HT-29 (cell line): ENCODE measurements around the gene CCDC82. TPM values are rescaled to one million over a fixed set of nuclear protein-coding genes. Genes with fewer than 3 reads are reported as not detected.

ENCODE experiments used
- DNase-seq: peaks from one replicate; pipeline ENCODE4 v3.0.0-alpha.2; 2015; ENCODE audit warnings: low spot score
- total RNA-seq: library from RNA; depleted of rRNA; stranded (reverse); fragments of >200 nt; shearing (Covaris generic); gene quantifications from 2 replicates; pipeline ENCODE4 v1.2.3, GENCODE V29; 2014

The CCDC82 gene
- total RNA-seq, 1 experiment from 2014 or later: 9.5 TPM

- no peak for DNase-seq
These were observed 60.3 kb downstream of the CCDC82 start for GRCh38 chr11:96329419-96329818.

- DNase-seq: no peak
These were observed 61.2 kb downstream of the CCDC82 start for GRCh38 chr11:96328395-96329010.

GRCh38 chr11:96326959-96327358, 62.8 kb downstream of the CCDC82 start:
- no peak for DNase-seq

GRCh38 chr11:96324912-96325311, 64.8 kb downstream of the CCDC82 start:
- DNase-seq: no peak

- no peak for DNase-seq
These were observed 66.1 kb downstream of the CCDC82 start for GRCh38 chr11:96323642-96323985.

GRCh38 chr11:96322775-96323641, 66.7 kb downstream of the CCDC82 start:
- DNase-seq: no peak

- no peak for DNase-seq
These were observed 68.6 kb downstream of the CCDC82 start for GRCh38 chr11:96321091-96321490.

GRCh38 chr11:96319898-96320656, 69.6 kb downstream of the CCDC82 start:
- no peak for DNase-seq

- no peak for DNase-seq
These were observed 70.9 kb downstream of the CCDC82 start for GRCh38 chr11:96318850-96319249.

GRCh38 chr11:96318399-96318798, 71.3 kb downstream of the CCDC82 start:
- no peak for DNase-seq

GRCh38 chr11:96317985-96318384, 71.7 kb downstream of the CCDC82 start:
- DNase-seq: no peak

- DNase-seq: no peak
These were observed 72.1 kb downstream of the CCDC82 start for GRCh38 chr11:96317571-96317970.

GRCh38 chr11:96316869-96317268, 72.8 kb downstream of the CCDC82 start:
- no peak for DNase-seq

GRCh38 chr11:96315476-96315875, 74.2 kb downstream of the CCDC82 start:
- no peak for DNase-seq

GRCh38 chr11:96314326-96315020, 75.2 kb downstream of the CCDC82 start:
- peak; percentile 82 for DNase-seq

GRCh38 chr11:96313163-96313562, 76.5 kb downstream of the CCDC82 start:
- DNase-seq: no peak

GRCh38 chr11:96311120-96311568, 78.6 kb downstream of the CCDC82 start:
- peak; percentile 68 for DNase-seq

- DNase-seq: no peak
These were observed 79.5 kb downstream of the CCDC82 start for GRCh38 chr11:96310236-96310635.

- DNase-seq: no peak
These were observed 80.1 kb downstream of the CCDC82 start for GRCh38 chr11:96309643-96310017.

GRCh38 chr11:96309016-96309642, 80.6 kb downstream of the CCDC82 start:
- DNase-seq: peak; percentile 47

GRCh38 chr11:96307776-96308140, 82.0 kb downstream of the CCDC82 start:
- peak; percentile 96 for DNase-seq
